ENCODE results near the gene MT1F. TPM values are rescaled to one million over a fixed set of nuclear protein-coding genes. Genes with fewer than 3 reads are reported as not detected.

MT1F gene
- total RNA-seq, 1 donor from 2014 or later: 3.4 TPM

GRCh38 chr16:56631197-56631596 lies 26.6 kb upstream of the MT1F start:
- no peak for TF ChIP-seq CTCF (IDR thresholded peaks at IDR 0.05; ENCODE audit: partially characterized antibody, unreplicated experiment)
- no peak for DNase-seq
- Mint-ChIP-seq H3K4me1 (ENCODE audit: low read depth, unreplicated experiment) (peaks cover 11% of the 10 kb centered on the region), H3K4me3 (ENCODE audit: unreplicated experiment) (no peak overlapping the region), H3K27ac (ENCODE audit: unreplicated experiment) (no peak overlapping the region), H3K36me3 (ENCODE audit: unreplicated experiment) (no peaks in the 10 kb centered on the region), H3K9me3 (ENCODE audit: unreplicated experiment) (peaks cover 9% of the 10 kb centered on the region), H3K27me3 (ENCODE audit: unreplicated experiment) (peaks cover 31% of the 10 kb centered on the region)

- Mint-ChIP-seq H3K4me1 (ENCODE audit: low read depth, unreplicated experiment) (peaks cover 11% of the 10 kb centered on the region), H3K9me3 (ENCODE audit: unreplicated experiment) (peaks cover 9% of the 10 kb centered on the region), H3K36me3 (ENCODE audit: unreplicated experiment) (no peaks in the 10 kb centered on the region), H3K4me3 (ENCODE audit: unreplicated experiment) (peak overlapping the region; percentile 85), H3K27ac (ENCODE audit: unreplicated experiment) (no peak overlapping the region), H3K27me3 (ENCODE audit: unreplicated experiment) (peaks cover 30% of the 10 kb centered on the region)
- TF ChIP-seq CTCF (IDR thresholded peaks at IDR 0.05; ENCODE audit: partially characterized antibody, unreplicated experiment): no peak
- no peak for DNase-seq
These were observed 26.0 kb upstream of the MT1F start for GRCh38 chr16:56631832-56632155.

GRCh38 chr16:56632156-56632847 lies 25.5 kb upstream of the MT1F start, which contains the start of gene MT1M:
MT1M (plus strand) TSS chr16:56632659; CDS start chr16:56632732, 73 bp downstream.
- H3K27me3 Mint-ChIP-seq (ENCODE audit: unreplicated experiment): peaks cover 28% of the 10 kb centered on the region
- DNase-seq: no peak

GRCh38 chr16:56632848-56633365 lies 24.9 kb upstream of the MT1F start:
- H3K4me1 Mint-ChIP-seq (ENCODE audit: low read depth, unreplicated experiment): peaks cover 13% of the 10 kb centered on the region
- peak overlapping the region; percentile 70 for H3K4me3 Mint-ChIP-seq (ENCODE audit: unreplicated experiment)

More at GRCh38 chr16:56632156-56632847, 25.5 kb upstream of the MT1F start, which contains the start of gene MT1M:
- peaks cover 9% of the 10 kb centered on the region for H3K9me3 Mint-ChIP-seq (ENCODE audit: unreplicated experiment)
- peaks cover 11% of the 10 kb centered on the region for H3K4me1 Mint-ChIP-seq (ENCODE audit: low read depth, unreplicated experiment)
- TF ChIP-seq CTCF (IDR thresholded peaks at IDR 0.05; ENCODE audit: partially characterized antibody, unreplicated experiment): no peak
- peak within 1 kb of the TSS; percentile 85 for H3K4me3 Mint-ChIP-seq (ENCODE audit: unreplicated experiment)
- H3K36me3 Mint-ChIP-seq (ENCODE audit: unreplicated experiment): no peaks in the 10 kb centered on the region
- H3K27ac Mint-ChIP-seq (ENCODE audit: unreplicated experiment): no peak within 1 kb of the TSS

More at GRCh38 chr16:56632848-56633365, 24.9 kb upstream of the MT1F start:
- Mint-ChIP-seq H3K27ac (ENCODE audit: unreplicated experiment) (no peak overlapping the region), H3K9me3 (ENCODE audit: unreplicated experiment) (peaks cover 9% of the 10 kb centered on the region), H3K36me3 (ENCODE audit: unreplicated experiment) (no peaks in the 10 kb centered on the region), H3K27me3 (ENCODE audit: unreplicated experiment) (peaks cover 31% of the 10 kb centered on the region)
- no peak for DNase-seq
- no peak for TF ChIP-seq CTCF (IDR thresholded peaks at IDR 0.05; ENCODE audit: partially characterized antibody, unreplicated experiment)

All from glutamatergic neuron (in vitro differentiated cells).